Stromal cell of bone marrow (primary cell): ENCODE data around the gene SV2B.
A peak's percentile ranks its signal among the peaks of the same experiment; 100 is the strongest.
"Not testable (repeated sequence)": the region's sequence is repeated elsewhere in the genome, so short reads cannot be mapped to it uniquely, and the experiment has no call there.

Experiments used
- DNase-seq: peaks from one replicate; pipeline ENCODE4 v3.0.0-alpha.2; 2012; ENCODE audit warnings: low read depth

Gene SV2B

GRCh38 chr15:91316126-91316525, 216.1 kb downstream of the SV2B start:
- DNase-seq = no peak

- DNase-seq = no peak
These were observed 218.5 kb downstream of the SV2B start for GRCh38 chr15:91318516-91318915.

GRCh38 chr15:91318931-91319330, 218.9 kb downstream of the SV2B start:
- no peak for DNase-seq

DNA sequence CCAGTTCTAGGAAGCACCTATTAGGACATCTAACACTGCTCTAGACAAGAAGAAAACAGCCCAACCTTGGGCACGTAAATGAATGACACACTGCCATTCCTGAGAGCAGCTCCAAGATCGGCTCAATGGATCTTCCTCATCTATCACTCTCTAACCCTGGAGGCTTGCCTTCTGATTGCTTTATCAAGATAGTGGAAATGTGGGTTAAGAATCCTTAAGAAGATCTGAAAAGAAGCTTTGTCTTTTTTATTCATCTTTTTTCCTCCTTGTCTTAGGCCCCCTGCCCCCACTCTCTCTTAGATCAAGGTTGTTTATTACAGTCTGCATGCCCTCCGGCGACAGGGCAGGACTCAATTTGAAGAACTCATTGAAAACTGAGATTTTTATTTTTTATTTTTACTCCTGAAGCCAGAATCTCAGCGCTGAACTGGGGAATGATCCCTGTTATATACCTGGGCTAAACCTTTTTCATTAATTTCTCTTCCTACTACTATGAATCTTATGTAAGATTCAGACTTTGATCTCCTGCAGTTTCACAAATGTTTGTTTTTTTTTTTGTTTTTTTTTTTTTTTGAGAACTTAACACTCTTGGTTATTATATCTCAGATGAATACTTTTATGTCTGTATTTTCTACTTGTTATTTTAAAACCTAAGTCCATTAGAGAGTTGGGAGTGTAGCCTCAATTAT, 219.5 kb downstream of the SV2B start:
- DNase-seq = no peak

GRCh38 chr15:91320101-91320500, 220.0 kb downstream of the SV2B start:
- no peak for DNase-seq

GRCh38 chr15:91329914-91330313, 229.9 kb downstream of the SV2B start:
- DNase-seq = no peak

DNA sequence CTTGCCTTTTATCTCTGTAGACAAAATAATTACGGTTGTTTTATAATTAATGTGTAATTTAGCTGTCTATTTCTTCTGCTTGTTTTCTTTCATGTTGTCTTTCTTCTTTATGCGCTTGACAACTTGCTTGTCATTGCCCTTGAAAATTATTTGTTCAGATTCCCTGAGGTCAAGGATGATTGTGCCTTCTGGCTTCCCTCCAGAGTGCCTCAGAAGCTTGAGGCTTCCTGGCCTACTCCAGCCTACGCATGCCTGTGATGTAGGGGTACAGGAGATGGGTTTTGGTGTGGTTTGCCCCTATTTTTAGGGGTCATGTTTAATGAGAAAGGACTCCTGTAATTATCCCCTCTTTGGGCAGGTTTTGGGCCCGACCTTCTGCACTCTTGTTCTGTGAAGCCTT, 231.5 kb downstream of the SV2B start:
- no peak for DNase-seq

GRCh38 chr15:91335702-91336101, 235.6 kb downstream of the SV2B start:
- DNase-seq = no peak

DNA sequence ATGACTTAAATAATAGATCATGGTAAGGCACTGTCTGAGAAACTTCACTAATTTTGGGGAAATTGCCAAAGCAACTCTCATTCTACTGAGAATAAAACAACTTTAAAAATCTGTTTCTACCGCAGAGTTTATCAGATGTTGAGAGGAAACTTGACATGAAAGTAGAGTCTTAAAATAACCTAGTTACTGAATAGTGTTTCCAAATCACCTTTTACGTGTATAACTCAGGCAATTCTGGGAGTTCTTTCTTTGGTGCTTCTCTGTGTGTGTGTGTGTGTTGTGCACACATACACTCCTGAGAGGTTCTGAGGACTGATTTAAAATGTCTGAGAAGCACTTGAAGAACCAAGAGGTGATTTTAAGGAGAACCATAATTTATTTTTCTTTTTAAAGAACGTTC, 236.6 kb downstream of the SV2B start:
- no peak for DNase-seq

- peak; percentile 13 for DNase-seq
These were observed 238.7 kb downstream of the SV2B start for GRCh38 chr15:91338766-91339165.

- no peak for DNase-seq
These were observed 242.0 kb downstream of the SV2B start for GRCh38 chr15:91342097-91342496.

DNA sequence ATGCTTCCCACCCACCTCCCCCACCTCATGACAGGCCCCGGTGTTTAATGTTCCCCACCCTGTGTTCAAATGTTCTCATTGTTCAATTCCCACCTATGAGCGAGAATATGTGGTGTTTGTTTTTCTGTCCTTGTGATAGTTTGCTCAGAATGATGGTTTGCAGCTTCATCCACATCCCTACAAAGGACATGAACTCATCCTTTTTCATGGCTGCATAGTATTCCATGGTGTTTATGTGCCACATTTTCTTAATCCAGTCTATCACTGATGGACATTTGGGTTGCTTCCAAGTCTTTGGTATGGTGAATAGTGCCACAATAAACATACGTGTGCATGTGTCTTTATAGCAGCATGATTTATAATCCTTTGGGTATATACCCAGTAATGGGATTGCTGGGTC, 244.9 kb downstream of the SV2B start:
- DNase-seq = not testable (repeated sequence)

DNA sequence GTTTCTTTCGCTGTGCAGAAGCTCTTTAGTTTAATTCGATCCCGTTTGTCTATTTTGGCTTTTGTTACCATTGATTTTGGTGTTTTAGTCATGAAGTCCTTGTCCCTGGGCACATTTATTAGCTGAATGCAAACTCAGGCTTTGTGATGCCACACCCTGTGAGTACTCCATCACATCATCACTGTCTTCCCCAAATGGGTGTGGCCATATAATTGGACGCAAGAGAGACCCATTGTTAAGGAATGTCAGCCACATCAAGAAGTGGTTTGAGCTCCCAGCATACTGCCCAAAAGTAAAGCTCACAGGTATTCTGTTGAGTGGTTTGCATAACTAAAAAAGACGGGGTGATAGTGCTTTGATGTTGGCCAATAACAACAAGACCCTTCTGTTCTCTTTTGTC, 245.7 kb downstream of the SV2B start:
- DNase-seq = no peak

DNA sequence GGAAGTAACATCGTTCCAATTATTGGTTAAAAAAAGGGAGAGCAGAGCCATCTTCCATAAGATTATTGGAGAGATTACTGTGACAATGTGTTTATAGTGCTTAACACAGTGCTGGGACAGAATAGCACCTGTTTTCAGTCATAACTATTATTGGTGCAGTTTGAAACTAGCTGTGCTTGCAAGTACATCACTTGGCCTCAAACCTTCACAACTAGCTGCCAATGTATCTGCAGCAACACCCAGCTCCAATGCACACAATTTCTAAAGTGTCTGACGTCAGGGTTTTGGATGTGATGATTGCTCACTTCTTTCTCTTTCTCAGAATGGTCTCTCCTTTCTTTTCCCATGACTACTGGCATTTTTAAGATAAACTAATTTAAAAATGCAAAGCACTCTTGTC, 246.2 kb downstream of the SV2B start:
- no peak for DNase-seq

DNA sequence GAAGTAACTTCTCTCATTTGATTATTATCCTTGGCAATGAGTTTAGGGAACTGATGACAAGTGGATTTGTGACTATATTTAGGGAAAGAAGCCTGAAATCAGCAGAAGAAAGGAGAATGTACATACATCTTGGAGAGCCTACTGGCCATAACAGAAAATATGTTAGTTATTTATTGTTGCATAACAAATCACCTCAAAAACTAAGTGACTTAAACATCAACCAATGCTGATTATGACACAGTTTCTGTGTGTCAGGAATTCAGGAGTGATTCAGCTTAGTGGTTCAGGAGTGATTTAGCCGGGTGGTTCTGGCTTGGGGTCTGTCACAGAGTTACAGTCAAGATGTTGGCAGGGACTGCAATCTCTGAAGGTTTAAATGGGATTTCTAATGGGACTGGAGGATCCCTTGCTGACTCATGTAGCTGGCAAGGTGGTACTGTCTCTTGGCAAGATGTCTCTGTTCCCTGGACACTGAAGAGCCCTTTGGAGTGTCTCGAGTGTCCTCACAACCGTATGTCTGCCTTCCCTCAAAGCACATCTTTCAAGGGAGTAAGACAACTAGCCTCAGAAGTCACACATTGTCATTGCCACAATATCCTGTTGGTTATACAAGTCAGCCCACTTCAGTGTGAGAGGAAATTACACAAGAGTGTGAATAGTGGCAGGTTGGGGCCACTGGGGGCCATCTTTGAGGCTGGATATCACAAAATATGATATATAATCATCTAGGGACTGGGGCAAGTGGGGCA, 248.9 kb downstream of the SV2B start:
- DNase-seq = no peak
